ENCODE measurements around the gene OXT.

Gene OXT

GRCh38 chr20:3084283-3084985 is 13.0 kb downstream of the OXT start, which contains the start of gene AVP:
Gene AVP, minus strand, starts transcription at chr20:3084724. Its CDS starts 50 bp downstream, at chr20:3084674.
- no peak for DNase-seq (ENCODE audit: low read depth, low spot score)

- DNase-seq (ENCODE audit: low read depth, low spot score) = no peak
These were observed 13.6 kb downstream of the OXT start for GRCh38 chr20:3084986-3085360.

- DNase-seq (ENCODE audit: low read depth, low spot score) = no peak
These were observed 14.2 kb downstream of the OXT start for GRCh38 chr20:3085571-3086072.

- no peak for DNase-seq (ENCODE audit: low read depth, low spot score)
These were observed 16.6 kb downstream of the OXT start for GRCh38 chr20:3088031-3088430.

GRCh38 chr20:3090565-3090964 is 19.1 kb downstream of the OXT start:
- no peak for DNase-seq (ENCODE audit: low read depth, low spot score)

GRCh38 chr20:3092611-3093379 is 21.4 kb downstream of the OXT start:
- DNase-seq (ENCODE audit: low read depth, low spot score) = no peak

- DNase-seq (ENCODE audit: low read depth, low spot score) = no peak
These were observed 22.5 kb downstream of the OXT start for GRCh38 chr20:3093861-3094361.

GRCh38 chr20:3094848-3095629 is 23.6 kb downstream of the OXT start:
- no peak for DNase-seq (ENCODE audit: low read depth, low spot score)

GRCh38 chr20:3100480-3100879 is 29.1 kb downstream of the OXT start:
- DNase-seq (ENCODE audit: low read depth, low spot score) = no peak

- no peak for DNase-seq (ENCODE audit: low read depth, low spot score)
These were observed 29.8 kb downstream of the OXT start for GRCh38 chr20:3101251-3101650.

- DNase-seq (ENCODE audit: low read depth, low spot score) = no peak
These were observed 30.5 kb downstream of the OXT start for GRCh38 chr20:3101737-3102574.

- DNase-seq (ENCODE audit: low read depth, low spot score) = no peak
These were observed 31.4 kb downstream of the OXT start for GRCh38 chr20:3102575-3103368.

- DNase-seq (ENCODE audit: low read depth, low spot score) = no peak
These were observed 32.1 kb downstream of the OXT start for GRCh38 chr20:3103369-3104032.

GRCh38 chr20:3105256-3106137 is 34.1 kb downstream of the OXT start:
- DNase-seq (ENCODE audit: low read depth, low spot score) = no peak

- DNase-seq (ENCODE audit: low read depth, low spot score) = no peak
These were observed 34.8 kb downstream of the OXT start for GRCh38 chr20:3106185-3106584.

- DNase-seq (ENCODE audit: low read depth, low spot score) = no peak
These were observed 35.4 kb downstream of the OXT start for GRCh38 chr20:3106658-3107463.

GRCh38 chr20:3107464-3108025 is 36.1 kb downstream of the OXT start:
- no peak for DNase-seq (ENCODE audit: low read depth, low spot score)

All from smooth muscle cell of the brain vasculature (primary cell).